ENCODE measurements around the gene ZNF385B.
"Not testable (repeated sequence)": the region's sequence is repeated elsewhere in the genome, so short reads cannot be mapped to it uniquely, and the experiment has no call there.

ZNF385B gene

DNA sequence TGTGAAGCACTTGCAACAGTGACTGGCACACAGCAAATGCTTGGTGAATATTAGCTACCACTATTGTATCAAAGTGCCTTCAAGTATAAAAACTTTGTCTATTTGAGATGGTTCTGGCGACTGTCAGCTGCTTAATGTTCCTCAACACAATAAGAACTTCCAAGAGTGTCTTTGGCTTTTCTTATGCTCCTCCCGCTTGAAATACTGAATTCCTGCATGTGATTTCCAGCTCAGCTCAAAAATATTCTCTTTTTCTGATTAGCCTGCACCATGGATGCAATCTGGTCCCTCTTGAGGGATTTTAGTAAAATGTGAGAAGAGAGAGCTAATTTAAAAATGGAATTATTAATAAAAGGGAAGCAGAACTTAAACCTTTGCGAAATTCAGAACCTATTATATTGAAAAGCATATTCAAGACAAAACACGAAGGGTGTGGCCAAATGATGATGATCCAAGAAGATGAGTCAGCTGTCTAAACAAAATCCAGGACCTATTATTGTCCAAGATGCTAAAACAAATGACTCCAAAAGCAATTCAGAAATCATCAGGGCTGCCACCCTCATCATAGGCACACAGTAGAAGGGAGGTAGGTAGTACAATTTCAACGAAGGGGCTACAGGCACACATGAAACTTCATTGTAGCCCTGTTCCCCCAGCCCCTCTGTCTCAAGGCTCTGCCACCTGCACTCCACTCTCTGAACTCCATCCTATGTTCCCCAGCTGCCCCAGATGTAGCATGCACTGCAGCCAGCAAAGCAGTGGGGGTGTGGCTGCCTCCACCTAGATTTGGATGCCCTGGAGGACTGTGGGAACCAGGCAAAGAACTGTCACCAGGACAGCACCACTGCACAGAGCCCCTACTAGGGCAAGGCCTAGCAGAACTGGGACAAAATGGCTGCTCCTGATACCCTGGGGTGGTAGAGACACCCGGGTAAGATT, 190.1 kb downstream of the ZNF385B start:
- DNase-seq: no peak

DNA sequence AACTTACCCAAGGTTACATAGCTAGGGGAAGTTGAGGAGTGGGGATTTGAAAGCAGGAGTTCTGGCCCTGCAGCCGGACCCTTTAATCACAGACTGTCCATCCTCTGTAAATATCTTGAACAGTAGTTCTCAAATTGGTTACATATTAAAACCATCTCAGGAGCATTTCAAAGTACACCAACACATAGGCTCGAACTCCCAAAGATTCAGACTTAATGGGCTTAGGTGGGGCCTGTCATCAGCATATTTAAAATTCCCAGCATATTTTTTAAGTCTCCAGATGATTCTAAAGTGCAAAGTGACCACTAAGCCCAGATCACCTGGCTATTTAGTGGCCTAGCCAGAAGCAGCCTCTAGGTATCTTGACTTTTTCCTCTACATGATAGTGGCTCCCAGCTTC, 192.2 kb downstream of the ZNF385B start:
- no peak for DNase-seq

DNA sequence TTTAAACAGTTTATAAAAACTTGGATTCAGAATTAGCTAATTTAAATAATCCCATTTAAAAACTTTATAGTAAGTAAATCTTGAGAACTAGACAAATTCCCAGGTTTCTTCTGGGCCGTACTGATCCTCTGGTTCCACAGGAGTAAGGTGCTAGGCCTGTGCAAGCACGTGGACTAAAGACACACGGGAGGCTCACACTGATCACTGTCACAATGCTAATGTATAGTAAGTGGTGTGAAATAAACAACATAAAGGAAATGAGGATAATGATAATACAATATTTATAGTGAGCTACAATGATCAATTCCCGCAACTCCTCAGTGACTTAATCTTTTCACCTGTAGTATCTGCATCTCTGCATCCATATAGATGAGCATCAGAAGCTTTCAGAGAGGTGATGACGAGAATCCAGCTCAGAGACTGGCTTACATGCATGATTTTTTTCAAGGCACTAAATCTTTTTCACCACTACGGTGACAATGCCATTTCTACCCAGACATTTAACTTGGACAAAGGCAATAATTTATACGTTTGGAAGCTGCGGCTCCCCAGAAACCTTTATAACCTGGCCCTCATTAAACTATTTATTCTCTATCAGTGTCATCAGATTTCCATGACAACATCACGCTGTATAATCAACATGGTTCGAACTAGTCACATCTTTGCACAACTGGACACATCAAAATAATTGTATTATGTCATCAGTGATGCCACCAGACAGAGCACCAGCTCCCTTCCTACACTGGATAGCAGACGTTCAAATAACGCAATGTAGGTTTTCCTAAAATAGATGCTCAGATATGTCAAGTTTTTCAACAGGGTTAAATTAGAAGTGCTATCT, 196.2 kb downstream of the ZNF385B start:
- no peak for DNase-seq

DNA sequence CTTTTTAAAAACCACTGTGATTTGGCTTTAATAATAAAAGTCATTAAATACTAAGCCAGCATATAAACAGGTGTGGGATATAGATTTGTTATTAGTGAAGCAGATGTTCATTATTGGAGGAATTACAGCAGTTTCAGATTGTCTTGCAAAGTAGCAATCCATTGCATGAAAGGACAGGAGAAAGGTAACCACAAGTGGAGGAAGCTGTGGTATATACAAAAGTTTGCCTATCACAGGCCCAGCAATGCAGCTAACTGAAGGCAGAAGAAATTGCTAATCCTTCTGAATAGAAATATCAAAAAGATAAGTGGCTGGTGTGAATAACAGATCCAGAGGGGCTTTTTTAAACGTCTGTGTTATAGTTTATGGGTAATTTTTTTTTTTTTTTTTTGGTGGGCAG, 199.4 kb downstream of the ZNF385B start:
- no peak for DNase-seq

DNA sequence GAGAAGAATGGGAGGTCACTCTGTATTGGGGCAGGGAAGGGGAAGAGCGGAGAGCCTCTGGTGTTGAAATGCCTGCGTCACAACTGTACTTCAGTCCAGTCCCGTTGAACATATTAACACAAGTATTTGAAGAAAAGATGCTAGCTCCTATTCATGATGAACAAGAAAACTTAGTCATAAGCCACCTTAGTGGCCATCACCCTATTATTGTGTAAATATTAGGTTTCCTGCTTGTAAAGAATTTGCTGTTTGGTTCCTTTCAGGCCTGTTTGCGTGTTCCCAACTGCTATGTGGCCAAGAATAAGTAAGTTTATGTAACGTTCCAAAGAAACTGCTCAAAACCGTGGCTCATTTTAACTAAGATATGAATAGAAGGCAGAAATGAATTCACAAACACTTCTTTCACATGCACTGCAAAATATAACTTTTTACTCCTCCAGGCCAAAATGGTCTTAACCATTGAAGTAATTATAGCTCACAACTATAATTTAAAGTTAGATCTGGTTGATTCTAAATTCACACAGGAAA, 204.3 kb downstream of the ZNF385B start:
- DNase-seq: no peak

DNA sequence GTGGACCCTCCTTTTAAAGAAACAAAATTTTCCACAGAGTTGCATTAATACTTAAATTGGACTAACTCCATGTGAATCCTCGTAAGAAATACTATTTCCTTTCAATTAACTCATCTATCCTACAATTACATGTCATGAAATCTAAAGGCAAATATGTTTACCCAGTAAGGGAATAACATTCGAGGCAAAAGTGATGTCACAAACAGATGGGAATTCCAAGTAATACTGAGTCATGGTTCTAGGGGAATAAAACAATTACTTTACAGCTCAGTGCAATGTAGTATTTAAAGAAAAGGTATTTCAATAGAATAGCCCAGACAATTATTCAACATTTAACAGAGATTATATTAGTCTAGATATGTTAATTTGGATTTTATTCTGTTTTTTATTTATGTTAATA, 205.8 kb downstream of the ZNF385B start:
- DNase-seq: no peak

DNA sequence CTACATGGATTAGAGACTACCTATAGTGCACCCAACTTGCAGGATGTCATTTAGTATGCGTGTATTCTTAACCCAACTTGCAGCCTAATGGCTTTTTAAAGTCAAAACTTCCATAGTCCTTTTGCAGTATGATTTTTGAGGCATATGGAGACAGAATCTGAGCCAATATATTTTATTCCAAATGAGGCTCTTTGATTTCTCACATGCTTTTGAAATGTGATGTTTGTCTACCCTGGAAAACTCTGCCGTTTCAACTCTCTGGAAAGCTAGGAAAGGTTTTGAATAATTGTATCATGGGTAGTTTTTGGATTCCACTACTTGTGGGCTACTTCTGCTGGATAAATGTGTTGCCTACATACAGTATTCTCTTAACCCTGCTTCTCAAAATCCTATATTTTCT, 206.6 kb downstream of the ZNF385B start:
- DNase-seq: no peak

DNA sequence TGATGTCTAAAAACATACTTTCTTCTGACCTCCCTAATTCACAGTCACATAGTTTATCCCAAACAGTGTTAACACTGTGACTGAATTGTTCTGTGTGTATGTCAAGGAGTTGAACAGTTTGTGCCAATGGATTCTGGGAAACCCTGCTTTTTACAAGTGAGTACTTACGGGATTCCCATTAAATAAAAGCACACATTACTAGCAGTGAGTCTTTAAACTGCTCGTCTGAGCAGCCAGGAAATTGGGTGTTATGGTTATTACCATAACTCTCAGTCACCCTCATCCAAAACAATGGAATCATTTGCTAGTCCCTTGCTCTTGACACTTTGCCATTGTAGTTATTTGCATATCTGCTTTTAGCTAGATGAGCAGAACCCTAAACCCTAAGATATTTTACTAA, 209.1 kb downstream of the ZNF385B start:
- no peak for DNase-seq

DNA sequence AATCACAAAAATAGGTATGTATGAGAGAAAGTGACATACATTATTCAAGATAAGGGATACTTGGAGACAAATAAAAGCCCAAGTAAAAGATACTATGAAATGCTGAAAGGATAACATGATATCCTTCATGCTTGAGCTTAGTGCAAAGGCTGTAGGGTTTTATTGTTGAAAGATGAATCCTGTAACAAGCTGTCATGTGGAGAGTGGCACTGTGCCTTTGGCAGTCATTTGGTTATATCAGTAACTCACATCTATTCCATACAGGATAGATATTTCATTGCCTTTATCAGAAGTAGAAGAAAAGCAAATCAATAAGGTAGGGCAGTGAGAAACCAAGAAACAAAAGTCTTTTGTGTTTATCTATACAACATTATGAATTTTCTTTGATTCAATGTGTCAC, 211.0 kb downstream of the ZNF385B start:
- no peak for DNase-seq

DNA sequence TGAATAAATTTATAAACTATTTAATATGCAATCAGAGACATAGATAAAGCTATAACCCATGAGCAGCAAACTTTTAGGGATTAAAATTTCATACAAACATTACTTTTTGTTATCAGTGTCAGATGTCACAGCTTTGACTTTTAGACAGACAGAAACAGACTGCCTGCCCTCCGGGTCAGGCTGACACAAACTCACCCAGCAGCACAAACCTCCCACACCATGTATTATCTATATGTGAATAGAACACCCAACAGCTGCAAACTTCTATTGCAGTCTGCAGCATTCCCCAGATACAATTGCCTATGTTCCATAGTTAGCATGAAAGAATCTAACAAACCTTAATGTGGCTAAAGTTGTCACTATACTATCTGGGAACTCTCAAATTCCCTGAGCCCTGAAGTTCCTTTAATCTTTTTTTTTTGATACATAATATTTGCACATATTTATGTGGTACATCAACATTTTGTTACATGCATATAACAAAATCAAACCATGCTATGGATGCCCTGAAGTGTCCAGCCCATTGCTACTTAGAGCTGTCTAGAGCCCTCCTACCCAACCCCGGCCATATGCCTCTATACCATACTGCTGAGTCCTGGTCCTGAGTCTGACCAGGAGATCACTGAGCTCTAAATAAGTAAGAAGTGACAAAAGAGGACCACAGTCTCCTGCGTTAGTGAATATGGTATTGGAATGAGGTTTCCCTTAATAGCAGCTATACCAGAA, 214.4 kb downstream of the ZNF385B start:
- no peak for DNase-seq

DNA sequence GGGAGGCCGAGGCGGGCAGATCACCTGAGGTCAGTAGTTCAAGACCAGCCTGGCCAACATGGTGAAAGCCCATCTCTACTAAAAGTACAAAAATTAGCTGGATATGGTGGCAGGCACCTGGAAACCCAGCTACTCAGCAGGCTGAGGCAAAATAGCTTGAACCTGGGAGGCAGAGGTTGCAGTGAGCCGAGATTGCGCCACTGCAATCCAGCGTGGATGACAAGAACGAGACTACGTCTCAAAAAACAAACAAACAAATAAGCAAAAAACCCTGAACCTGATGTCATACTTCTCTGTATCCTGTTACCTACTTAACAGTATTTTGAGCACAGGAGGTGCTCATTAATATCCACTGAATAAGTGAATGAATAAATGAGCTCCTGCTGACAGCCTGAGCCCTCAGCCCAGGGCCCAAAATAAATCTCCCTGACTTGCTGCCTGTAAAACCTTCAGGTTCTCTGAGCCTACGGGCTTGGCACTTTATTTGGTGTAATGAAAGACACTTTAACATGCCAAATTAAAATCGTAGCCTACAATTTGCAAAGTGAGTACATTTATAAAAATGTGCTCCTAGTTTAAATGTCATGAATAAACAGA, 215.1 kb downstream of the ZNF385B start:
- DNase-seq: no peak

DNA sequence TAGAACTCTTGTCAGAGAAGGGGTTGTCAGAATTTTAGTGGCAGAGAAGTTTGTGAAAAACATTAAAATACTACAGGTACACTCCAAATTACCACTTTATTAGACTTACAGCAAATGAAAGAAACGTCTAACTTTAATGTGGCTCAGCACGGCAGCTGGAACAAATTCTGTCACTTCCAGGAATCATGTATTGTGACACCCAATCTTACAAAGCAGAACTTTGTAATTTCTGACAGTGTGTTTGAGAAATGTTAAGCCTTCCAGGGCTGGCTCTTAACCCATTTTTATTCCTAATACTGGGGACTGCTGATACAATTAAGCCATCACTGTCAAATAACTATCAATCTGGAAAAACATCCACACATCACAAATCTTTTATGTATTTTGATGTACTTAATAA, 216.4 kb downstream of the ZNF385B start:
- no peak for DNase-seq

DNA sequence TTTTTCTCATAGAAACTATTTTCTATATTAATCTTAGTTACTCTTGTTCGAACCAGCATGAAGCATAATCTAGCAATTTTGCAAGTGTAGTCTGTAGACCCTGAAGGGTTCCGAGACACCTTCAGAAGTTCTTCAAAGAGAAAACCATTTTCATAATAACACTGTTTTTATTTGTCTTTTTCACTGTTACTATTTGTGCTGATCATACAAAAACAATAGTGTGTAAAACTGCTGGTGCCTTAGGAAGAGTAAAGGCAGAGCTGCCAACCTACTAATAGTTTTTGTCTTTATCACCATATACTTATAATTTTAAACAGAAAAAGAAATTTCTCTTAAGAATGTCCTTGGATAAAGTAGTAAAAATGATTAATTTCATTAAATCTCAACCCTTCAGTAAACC, 218.9 kb downstream of the ZNF385B start:
- no peak for DNase-seq

DNA sequence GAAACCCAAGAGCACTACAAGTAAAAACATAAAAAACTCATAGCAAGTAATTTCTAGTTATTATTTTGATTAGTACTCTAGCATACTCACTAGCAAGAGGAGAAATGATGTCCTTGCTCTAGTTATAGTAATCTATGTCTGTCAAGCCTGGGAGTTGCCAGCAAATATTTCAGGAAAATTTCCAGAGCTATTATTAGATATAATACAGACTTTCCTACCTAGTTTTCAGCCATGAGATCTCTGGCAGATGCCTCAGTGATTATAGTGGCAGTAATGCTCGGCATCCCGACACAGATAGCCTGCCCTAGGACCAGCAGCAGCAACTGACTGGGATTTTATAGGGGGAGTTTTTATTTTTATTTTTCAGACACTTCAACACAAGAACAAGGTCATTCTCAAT, 224.4 kb downstream of the ZNF385B start:
- DNase-seq: no peak

DNA sequence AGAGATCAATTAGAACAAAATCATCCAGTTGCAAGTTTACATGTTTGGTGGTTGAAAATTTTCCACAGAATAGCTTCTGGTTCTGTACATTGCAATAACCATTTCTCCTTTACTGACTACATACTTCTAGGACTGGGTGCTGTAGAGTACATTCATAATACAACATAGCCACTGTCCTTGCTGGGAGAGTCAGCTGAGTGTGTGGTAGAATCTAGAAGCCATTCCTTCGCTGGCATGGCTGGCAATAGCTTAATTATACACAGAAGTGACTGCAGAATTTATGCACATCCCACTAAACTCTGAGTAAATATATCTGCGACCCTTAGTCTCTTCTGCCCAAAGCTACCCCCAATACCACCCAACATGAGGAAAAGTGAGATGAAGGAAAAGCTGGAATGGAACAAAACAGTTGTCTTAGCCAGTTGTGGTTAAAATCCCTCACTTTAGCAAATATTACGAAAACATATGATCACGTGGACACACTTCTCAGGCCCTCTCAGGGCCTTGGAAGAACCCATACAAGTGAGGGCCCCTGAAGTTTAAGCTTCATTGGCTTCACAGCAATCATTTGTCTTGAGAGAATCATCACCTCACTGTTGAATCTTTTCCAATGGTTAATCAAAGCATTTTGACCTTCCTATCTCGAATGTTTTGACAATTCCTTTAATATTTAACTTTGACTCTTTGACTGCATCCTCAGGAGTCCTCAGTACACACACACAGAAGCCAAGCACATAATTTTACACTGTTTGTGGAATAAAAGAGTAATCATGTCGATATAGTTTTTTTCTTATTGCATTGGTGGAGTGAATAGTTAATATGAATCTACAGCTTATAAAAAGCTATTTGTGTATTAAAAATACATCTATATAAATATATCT, 225.1 kb downstream of the ZNF385B start:
- no peak for DNase-seq

DNA sequence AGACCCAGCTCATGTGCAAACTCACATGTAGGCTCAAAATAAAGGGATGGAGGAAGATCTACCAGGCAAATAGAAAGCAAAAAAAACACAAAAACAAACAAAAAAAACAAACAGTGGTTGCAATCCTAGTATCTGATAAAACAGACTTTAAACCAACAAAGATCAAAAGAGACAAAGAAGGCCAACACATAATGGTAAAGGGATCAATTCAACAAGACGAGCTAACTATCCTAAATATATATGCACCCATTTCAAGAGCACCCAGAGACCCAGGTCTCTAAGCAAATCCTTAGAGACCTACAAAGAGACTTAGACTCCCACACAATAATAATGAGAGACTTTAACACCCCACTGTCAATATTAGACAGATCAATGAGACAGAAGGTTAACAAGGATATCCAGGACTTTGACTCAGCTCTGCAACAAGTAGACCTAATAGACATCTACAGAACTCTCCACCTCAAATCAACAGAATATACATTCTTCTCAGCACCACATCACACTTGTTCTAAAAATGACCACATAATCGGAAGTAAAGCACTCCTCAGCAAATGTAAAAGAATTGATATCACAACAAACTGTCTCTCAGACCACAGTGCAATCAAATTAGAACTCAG, 229.5 kb downstream of the ZNF385B start:
- not testable (repeated sequence) for DNase-seq

DNA sequence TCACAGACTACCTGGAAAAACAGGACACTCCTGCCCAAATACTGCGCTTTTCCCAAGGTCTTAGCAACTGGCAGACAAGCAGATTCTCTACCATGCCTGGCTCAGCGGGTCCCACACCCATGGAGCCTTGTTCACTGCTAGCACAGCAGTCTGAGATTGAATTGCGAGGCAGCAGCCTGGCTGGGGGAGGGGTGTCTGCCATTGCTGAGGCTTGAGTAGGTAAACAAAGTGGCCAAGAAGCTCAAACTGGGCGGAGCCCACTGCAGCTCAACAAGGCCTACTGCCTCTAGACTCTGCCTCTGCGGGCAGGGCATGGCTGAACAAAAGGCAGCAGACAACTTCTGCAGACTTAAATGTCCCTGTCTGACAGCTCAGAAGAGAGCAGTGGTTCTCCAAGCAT, 231.6 kb downstream of the ZNF385B start:
- DNase-seq: not testable (repeated sequence)

DNA sequence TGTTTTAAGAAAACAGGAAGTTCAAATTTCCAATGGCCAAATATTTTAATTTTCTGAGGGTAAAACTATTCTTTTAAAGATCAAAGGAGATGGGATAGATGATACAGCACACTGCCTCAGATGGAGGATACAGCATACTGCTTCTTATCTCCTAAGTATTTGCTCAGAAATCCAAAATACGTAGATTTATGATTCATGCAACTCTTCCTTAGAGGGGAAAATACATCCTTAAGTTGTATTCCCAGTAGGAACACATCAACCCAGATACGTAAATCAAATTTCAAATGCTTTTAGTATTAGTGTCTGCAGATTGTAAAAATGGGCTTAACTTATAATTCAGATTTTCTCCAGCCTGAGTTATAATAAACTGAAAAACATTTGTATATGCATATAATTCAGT, 235.2 kb downstream of the ZNF385B start:
- no peak for DNase-seq

DNA sequence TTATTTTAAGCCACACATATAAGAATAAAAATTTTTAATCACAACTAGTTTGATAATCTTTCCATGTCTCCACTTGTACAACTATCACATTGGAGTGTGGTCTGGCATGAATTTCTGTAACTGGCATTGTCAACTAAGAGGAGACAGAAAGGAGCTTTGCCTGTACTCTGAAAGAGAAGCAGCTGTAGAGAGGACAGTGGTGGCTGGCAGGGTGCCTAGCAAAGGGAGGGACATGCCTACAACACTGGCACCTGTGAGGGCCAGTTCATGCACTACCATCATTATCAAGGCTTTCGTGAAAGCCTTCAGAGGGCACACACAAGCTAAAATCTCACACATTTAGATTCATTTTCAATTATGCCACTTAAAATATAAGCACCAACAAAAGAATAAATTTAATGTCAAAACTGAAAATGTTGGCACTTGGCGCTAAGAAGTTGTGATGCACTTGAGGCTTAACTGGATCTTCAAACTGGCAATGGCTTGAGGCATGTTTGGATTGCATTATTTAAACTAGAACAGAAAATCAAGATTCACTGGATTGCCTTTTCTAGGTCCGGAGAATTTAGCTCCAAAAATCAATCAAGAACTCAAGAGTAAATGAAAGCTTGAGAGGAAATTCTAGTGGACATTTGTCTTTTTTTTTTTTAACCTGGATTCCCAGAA, 238.6 kb downstream of the ZNF385B start:
- no peak for DNase-seq

DNA sequence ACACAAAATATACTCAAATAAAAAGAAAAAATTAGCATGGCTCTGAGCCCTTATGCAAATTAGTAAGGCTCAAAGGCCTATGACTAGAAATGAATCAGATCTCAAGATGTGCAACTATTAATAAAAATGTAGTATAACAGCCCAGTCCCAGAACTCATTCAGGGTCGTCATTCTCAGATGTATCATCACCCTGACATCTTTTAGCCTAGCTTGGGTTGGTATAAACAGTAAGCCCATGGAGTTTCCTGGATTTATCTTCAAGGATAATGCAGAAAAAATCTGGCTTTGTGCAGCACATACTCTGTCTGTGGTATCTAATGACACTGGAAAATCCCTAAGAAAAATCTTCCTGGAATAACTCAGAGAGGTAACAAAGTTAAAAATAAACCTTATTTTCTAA, 239.3 kb downstream of the ZNF385B start:
- no peak for DNase-seq
